GM21367 (cell line): Measurements from ENCODE around the gene CPHXL2.

Experiments
- ATAC-seq: cut with Tn5 transposase; IDR thresholded peaks from one replicate; pipeline ENCODE4 v1.9.1; 2021; ENCODE audit not compliant: unreplicated experiment

The CPHXL2 gene

GRCh38 chr16:75644240-75645012, 32.4 kb downstream of the CPHXL2 start:
- no peak for ATAC-seq

DNA sequence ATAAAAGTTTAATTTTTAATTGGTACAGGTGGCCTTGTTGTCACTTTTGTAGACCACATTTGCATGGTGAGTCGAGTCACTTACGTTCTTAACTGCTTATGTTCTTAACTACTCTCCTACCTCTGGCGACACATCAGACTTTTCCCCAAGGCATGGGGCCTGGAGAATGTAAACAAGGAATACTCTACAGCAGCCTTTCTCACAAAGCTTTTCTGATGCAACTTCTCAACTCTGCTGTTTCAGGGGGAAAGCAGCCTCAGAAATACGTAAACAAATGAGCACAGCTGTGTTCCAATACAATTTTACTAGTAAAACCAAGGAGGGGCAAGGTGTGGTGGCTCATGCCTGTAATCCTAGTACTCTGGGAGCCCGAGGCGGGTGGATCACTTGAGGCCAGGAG, 36.2 kb downstream of the CPHXL2 start:
- ATAC-seq, result no peak

DNA sequence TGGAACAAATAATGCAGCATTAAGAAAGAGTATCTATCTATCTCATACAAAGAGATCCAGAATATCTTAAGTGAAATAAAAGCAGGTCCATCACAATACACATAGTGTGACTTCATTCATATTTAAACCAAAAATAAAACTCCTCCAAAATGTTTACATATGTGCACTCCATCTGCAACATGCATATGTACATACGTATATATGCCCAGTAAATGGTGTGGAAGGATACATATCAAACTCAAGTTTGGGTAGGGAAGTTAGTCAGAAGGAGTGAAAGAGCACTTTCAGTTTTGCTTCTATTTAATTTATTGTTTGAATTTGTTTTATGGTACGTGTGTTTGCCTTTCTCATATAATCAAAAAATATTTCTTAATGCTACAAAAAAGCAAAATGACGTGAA, 41.8 kb downstream of the CPHXL2 start:
- ATAC-seq, result no peak

DNA sequence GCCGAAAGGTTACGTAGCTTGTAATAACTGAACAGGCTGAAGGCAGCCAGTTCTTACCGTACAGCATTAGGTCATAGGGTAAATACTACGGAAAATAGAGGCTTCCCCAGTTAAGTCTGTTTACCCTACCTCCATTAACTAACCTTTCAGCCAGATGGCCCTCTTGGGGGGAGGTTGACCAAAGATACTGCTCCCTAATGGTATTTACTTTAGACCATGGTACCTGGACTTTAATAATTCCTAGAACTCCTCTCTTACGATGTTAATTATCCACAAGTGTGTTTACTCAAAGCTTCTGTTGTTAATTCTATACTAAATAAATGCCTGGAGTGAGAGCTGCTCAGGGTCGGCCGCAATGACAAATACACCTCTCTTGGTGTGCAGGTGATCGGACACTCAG, 44.0 kb downstream of the CPHXL2 start:
- no peak for ATAC-seq

DNA sequence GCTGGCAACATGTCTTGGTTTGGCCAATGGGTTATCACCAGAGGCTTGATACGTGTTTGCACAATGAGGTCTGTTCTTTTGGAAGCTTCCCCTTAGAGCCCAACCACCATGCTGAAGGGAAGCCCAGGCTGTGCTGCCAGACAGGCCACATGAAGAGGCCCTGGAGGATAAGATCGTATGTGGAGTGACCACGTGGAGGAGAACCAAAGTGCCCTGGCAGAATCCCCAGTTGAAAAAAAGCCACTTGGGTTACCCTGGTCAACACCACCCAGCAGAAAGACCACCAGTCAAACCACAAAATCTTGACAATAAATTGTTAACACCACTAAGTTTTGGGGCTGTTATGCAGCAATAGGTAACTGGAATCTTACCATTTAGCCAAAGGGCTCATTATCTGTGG, 46.8 kb downstream of the CPHXL2 start:
- no peak for ATAC-seq

DNA sequence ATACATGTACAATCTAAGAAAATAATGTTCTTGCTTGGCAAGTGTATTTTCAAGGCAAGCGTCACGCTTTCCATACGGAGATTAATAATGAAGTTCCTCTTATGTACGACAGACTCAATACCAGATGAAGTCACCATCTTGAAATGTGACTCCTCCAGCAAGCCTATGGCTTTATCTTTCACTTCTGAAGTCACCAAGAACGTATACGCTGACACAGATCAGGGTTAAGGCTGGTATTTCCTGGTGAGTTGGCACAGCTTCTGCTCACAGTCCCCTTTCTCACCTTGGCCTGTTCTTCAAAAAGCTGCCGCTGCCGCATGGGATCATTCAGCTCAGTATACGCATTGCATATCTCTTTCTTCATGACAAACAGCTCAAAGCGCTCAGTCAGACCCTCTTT, 47.7 kb downstream of the CPHXL2 start:
- ATAC-seq, result no peak

DNA sequence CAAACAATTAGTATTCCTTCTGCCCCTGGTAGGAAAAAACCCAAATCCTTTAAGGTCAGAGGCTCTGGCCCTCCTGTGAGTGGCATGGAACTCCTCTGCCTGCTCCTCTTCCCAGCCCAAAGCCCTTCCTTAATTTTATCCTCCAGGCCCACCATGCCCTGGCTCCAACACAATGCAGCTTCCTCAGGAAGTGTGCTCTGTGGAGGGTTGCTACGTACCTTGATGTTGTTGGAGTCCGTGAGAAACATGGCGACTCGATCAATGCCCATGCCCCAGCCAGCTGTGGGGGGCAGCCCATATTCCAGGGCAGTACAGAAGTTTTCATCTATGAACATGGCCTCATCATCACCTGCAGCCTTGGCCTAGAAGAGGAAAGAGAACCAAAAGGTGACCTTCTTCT, 48.5 kb downstream of the CPHXL2 start:
- no peak for ATAC-seq

- ATAC-seq, result no peak
These were observed 49.0 kb downstream of the CPHXL2 start for GRCh38 chr16:75627851-75628250.

- ATAC-seq, result no peak
These were observed 50.0 kb downstream of the CPHXL2 start for GRCh38 chr16:75626806-75627205.

- no peak for ATAC-seq
These were observed 51.9 kb downstream of the CPHXL2 start for GRCh38 chr16:75624921-75625334.

DNA sequence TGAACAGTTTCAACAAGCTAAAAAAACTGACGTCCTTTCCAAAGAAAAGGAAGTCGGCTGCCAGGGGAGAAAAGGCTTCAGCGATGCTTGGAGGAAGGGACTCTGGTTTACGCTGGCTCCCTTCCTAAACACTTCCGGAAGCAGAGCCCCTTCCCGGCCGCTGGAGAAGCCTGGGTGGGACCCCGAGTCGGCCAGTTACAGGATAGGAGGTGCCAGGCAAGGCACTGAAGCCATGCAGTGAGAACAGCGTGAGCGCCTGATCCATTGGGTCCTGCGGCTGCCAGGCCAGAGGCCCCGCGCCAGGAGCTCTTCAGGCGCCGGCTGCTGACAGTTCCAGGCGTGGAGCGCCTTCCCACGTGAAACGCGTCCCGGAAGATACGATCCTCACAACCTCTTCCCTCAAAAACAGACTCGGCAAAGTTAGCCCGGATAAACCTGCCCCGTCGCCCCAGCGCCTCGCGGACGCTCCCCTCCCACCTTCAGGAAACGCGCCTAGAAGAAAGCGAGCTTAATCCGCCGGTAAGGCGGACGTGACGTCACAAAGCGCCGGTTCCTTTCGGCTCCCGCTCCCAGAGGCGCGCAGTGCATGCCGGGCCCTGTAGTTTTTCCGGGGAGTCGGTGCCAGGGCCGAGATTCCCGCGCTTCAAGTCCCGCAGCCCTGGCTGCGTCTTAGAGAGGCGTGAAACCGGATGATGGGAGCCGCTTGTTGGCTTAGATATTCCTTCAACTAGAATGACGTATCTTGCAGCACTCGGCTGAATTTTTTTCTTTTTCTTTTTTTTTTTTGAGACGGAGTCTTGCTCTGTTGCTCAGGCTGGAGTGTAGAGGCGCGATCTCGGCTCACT, 53.8 kb downstream of the CPHXL2 start, which contains the start of gene ADAT1:
ADAT1 (minus strand) TSS at position 521 of the 845 bp plus-strand sequence. CDS start 2,482 bp downstream, outside the sequence.
- ATAC-seq, result peak; percentile 83

DNA sequence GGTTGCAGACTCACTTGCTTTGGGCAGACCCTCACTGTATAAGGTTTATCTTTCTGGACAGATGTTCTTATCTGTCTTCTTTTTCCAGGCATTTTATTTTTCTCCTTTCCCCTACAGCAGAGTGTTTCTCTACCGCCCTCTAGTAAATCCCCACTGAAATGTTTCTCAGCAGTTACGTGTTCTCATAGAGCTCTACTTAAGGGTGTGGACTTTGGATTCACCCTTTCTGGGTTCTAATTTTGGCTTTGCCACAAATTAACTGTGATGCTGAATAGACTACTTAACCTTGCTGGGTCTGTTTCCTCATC, 55.7 kb downstream of the CPHXL2 start:
- ATAC-seq, result no peak

DNA sequence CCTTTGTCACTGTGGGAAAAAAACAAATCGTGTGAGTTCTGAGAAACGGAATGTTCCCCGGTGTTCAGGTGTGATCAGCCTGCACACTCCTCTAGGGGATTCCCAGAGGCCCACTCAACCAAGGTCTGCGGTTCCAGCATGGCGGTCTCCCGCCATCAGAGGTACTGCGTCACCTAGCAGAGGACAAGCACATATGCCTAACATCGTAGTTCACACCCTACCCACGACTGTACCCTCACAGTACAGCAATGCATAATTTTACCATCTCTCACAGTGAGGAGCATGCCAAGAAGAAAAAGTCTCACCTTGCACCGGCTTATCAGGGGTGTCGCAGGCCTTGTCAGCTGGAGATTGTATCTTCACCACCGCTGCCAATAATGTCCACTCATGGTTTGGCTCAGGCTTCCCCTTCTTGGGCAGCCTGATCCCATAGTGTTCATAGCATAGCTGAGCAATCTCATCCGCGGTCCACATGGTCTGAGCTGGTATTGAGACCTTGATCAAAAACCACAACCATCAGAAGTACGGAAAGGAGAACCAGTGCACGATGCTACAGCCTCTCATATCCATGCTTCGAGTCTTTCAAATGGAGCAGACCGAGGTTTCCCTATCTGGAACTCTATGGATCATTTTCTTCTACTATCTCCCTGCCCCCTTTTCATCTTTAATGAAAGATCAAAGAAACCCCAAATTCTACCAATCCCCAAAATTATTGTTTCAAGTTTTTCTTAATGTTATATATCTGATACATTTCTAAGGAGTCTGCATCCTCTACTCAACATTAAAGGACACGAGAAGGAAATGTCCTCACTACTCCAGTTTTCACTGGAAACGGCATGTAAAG, 56.3 kb downstream of the CPHXL2 start:
- no peak for ATAC-seq

DNA sequence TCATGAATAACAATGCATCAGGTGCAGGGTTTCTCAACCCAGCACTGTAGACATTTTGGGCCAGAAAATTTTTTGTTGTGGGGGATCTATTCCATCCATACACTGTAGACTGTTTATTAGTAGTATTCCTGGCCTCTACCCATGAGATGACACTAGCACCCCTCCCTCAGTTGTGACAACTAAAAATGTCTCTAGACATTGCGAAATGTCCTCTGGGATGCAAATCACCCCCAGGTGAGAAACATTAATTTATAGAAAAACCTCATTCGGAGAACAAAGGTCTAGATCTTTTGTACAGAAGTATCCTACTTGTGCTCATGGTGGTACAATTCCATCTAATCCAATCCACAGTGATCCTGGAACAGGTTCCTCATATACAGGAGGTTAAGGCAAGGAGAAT, 58.0 kb downstream of the CPHXL2 start:
- ATAC-seq, result no peak

DNA sequence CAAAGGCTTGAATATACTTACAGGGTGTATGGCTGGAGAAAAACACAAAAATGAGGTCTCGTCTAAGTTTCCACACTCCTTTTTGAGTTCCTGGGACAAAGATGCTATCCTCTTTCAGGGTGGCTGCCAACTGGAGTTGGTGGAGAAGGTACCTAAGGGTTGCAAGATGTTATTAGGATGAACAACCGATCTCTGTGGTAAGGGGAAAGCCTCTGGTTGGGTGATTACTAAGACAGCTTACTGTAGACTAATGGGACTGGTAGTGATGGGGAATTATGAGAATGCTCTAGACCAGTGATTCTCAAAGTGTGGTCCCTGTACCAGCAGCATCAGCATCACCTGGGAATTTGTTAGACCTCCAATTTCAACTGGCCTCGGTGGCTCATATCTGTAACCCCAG, 59.7 kb downstream of the CPHXL2 start:
- ATAC-seq, result no peak

GRCh38 chr16:75616521-75617010, 60.2 kb downstream of the CPHXL2 start:
- no peak for ATAC-seq

GRCh38 chr16:75615619-75616018, 61.2 kb downstream of the CPHXL2 start:
- ATAC-seq, result no peak

- no peak for ATAC-seq
These were observed 62.5 kb downstream of the CPHXL2 start for GRCh38 chr16:75614066-75614897.
